ENCODE results near the gene BNIP1.

The BNIP1 gene

GRCh38 chr5:173213236-173213933 lies 69.1 kb downstream of the BNIP1 start:
- no peak for DNase-seq
